HEK293 (cell line): ENCODE results near the gene LRCH4.

Source experiments
- EGR2 ChIP-seq: fragments of 450-650 bp; formaldehyde crosslinking; IDR thresholded peaks from 2 replicates; pipeline ENCODE4 v1.5.1; 2016; ENCODE audit warnings: low read depth, missing biosample characterization, missing genetic modification characterization
- FEZF1 ChIP-seq: fragments of 450-650 bp; formaldehyde crosslinking; IDR thresholded peaks from 2 replicates; pipeline ENCODE4 v1.5.1; 2016; ENCODE audit warnings: missing biosample characterization, missing genetic modification characterization
- GFI1B ChIP-seq: fragments of 450-650 bp; formaldehyde crosslinking; IDR thresholded peaks from 2 replicates; pipeline ENCODE4 v1.5.1; 2016; ENCODE audit warnings: missing biosample characterization, missing genetic modification characterization
- INSM2 ChIP-seq: fragments of 450-650 bp; formaldehyde crosslinking; IDR thresholded peaks from 2 replicates; pipeline ENCODE4 v1.5.1; 2016; ENCODE audit warnings: missing biosample characterization, missing genetic modification characterization
- PATZ1 ChIP-seq: fragments of 450-650 bp; formaldehyde crosslinking; IDR thresholded peaks from 2 replicates; pipeline ENCODE4 v1.5.1; 2016; ENCODE audit warnings: missing biosample characterization, missing genetic modification characterization
- PRDM10 ChIP-seq: fragments of 450-650 bp; formaldehyde crosslinking; IDR thresholded peaks from 2 replicates; pipeline ENCODE4 v1.5.1; 2016; ENCODE audit warnings: missing biosample characterization, missing genetic modification characterization
- SP3 ChIP-seq: fragments of 450-650 bp; formaldehyde crosslinking; IDR thresholded peaks from 2 replicates; pipeline ENCODE4 v1.5.1; 2016; ENCODE audit warnings: missing biosample characterization, missing genetic modification characterization
- SP7 ChIP-seq: fragments of 450-650 bp; formaldehyde crosslinking; IDR thresholded peaks from 2 replicates; pipeline ENCODE4 v1.5.1; 2016; ENCODE audit warnings: missing biosample characterization, missing genetic modification characterization
- YY2 ChIP-seq: fragments of 450-650 bp; formaldehyde crosslinking; IDR thresholded peaks from 2 replicates; pipeline ENCODE4 v1.5.1; 2016; ENCODE audit warnings: missing biosample characterization, missing genetic modification characterization
- ZBTB49 ChIP-seq: fragments of 450-650 bp; formaldehyde crosslinking; IDR thresholded peaks from 2 replicates; pipeline ENCODE4 v1.5.1; 2016; ENCODE audit warnings: missing biosample characterization, missing genetic modification characterization, low read depth
- ZEB2 ChIP-seq: fragments of 450-650 bp; formaldehyde crosslinking; IDR thresholded peaks from 2 replicates; pipeline ENCODE4 v1.5.1; 2016; ENCODE audit warnings: missing biosample characterization, missing genetic modification characterization
- ZNF10 ChIP-seq: fragments of 450-650 bp; formaldehyde crosslinking; IDR thresholded peaks from 2 replicates; pipeline ENCODE4 v1.5.1; 2017; ENCODE audit warnings: missing biosample characterization, missing genetic modification characterization
- ZNF132 ChIP-seq: fragments of 450-650 bp; formaldehyde crosslinking; IDR thresholded peaks from 2 replicates; pipeline ENCODE4 v1.5.1; 2017; ENCODE audit warnings: missing biosample characterization, missing genetic modification characterization, borderline replicate concordance
- ZNF157 ChIP-seq: fragments of 450-650 bp; formaldehyde crosslinking; IDR thresholded peaks from 2 replicates; pipeline ENCODE4 v1.5.1; 2016; ENCODE audit warnings: missing biosample characterization, missing genetic modification characterization
- ZNF211 ChIP-seq: fragments of 450-650 bp; formaldehyde crosslinking; IDR thresholded peaks from 2 replicates; pipeline ENCODE4 v1.5.1; 2016; ENCODE audit warnings: low read depth, missing biosample characterization, missing genetic modification characterization
- ZNF214 ChIP-seq: fragments of 450-650 bp; formaldehyde crosslinking; IDR thresholded peaks from 2 replicates; pipeline ENCODE4 v1.5.1; 2017; ENCODE audit warnings: missing biosample characterization, mild to moderate bottlenecking, missing genetic modification characterization, borderline replicate concordance
- ZNF366 ChIP-seq: fragments of 450-650 bp; formaldehyde crosslinking; conservative IDR thresholded peaks from 2 replicates; pipeline ENCODE4 v1.5.1; 2016; ENCODE audit warnings: missing biosample characterization, missing genetic modification characterization
- ZNF423 ChIP-seq: fragments of 450-650 bp; formaldehyde crosslinking; IDR thresholded peaks from 2 replicates; pipeline ENCODE4 v1.5.1; 2016; ENCODE audit warnings: missing biosample characterization, missing genetic modification characterization
- ZNF558 ChIP-seq: fragments of 450-650 bp; formaldehyde crosslinking; IDR thresholded peaks from 2 replicates; pipeline ENCODE4 v1.5.1; 2016; ENCODE audit warnings: missing biosample characterization, missing genetic modification characterization
- ZNF596 ChIP-seq: fragments of 450-650 bp; IDR thresholded peaks from 2 replicates; pipeline ENCODE4 v1.5.0; 2018; ENCODE audit warnings: missing biosample characterization, mild to moderate bottlenecking, missing genetic modification characterization, moderate library complexity
- ZNF701 ChIP-seq: fragments of 450-650 bp; formaldehyde crosslinking; IDR thresholded peaks from 2 replicates; pipeline ENCODE4 v1.5.1; 2016; ENCODE audit warnings: missing biosample characterization, missing genetic modification characterization
- ZNF747 ChIP-seq: fragments of 450-650 bp; formaldehyde crosslinking; IDR thresholded peaks from 2 replicates; pipeline ENCODE4 v1.5.1; 2016; ENCODE audit warnings: missing biosample characterization, missing genetic modification characterization
- ZNF76 ChIP-seq: fragments of 450-650 bp; formaldehyde crosslinking; IDR thresholded peaks from 2 replicates; pipeline ENCODE4; 2016; ENCODE audit warnings: low read depth, missing biosample characterization, missing genetic modification characterization, borderline replicate concordance
- ZNF792 ChIP-seq: fragments of 450-650 bp; formaldehyde crosslinking; IDR thresholded peaks from 2 replicates; pipeline ENCODE4 v1.5.1; 2016; ENCODE audit warnings: missing biosample characterization, missing genetic modification characterization
- ZXDB ChIP-seq: fragments of 450-650 bp; formaldehyde crosslinking; IDR thresholded peaks from 2 replicates; pipeline ENCODE4 v1.5.1; 2016; ENCODE audit warnings: missing biosample characterization, missing genetic modification characterization
- TF ChIP-seq, protein P1 (sequence below): fragments of 450-650 bp; formaldehyde crosslinking; IDR thresholded peaks from 2 replicates; pipeline ENCODE4 v1.5.1; 2016; ENCODE audit warnings: missing biosample characterization, missing genetic modification characterization

LRCH4 gene

GRCh38 chr7:100602889-100603725 lies 17.2 kb upstream of the LRCH4 start (continued):
- 0 out of 2 replicates have a peak, but pooled peaks have one; percentile 20 for TF ChIP-seq EGR2
- no peak for TF ChIP-seq YY2 (tag by site-specific recombination)
- 0 out of 2 replicates have a peak, but pooled peaks have one; percentile 32 for TF ChIP-seq ZNF10 (tag by site-specific recombination)
- no peak for TF ChIP-seq ZNF423 (tag by site-specific recombination)
- no peak for TF ChIP-seq ZNF747 (tag by site-specific recombination)
- no peak for TF ChIP-seq ZNF214
- TF ChIP-seq ZNF792 (tag by site-specific recombination), result no peak
- TF ChIP-seq SP7 (tag by site-specific recombination), result no peak
- no peak for TF ChIP-seq INSM2 (tag by site-specific recombination)
- TF ChIP-seq ZBTB49 (tag by site-specific recombination), result no peak
- TF ChIP-seq ZXDB (tag by site-specific recombination), result peak; percentile 59
- TF ChIP-seq FEZF1 (tag by site-specific recombination), result no peak
- peak; percentile 97 for TF ChIP-seq PRDM10 (tag by site-specific recombination)
- peak; percentile 42; the same call in 1 of the 2 replicates for TF ChIP-seq SP3 (tag by site-specific recombination)
- TF ChIP-seq ZNF366 (tag by site-specific recombination), result peak; percentile 72
- TF ChIP-seq ZNF132 (tag by site-specific recombination), result no peak
- TF ChIP-seq ZNF76, result peak; percentile 68; the same call in 1 of the 2 replicates
- no peak for TF ChIP-seq ZNF211
- TF ChIP-seq PATZ1 (tag by site-specific recombination), result peak; percentile 66; the same call in 1 of the 2 replicates
- no peak for TF ChIP-seq ZNF157 (tag by site-specific recombination)
- no peak for TF ChIP-seq ZNF701
- TF ChIP-seq, protein P1, sequence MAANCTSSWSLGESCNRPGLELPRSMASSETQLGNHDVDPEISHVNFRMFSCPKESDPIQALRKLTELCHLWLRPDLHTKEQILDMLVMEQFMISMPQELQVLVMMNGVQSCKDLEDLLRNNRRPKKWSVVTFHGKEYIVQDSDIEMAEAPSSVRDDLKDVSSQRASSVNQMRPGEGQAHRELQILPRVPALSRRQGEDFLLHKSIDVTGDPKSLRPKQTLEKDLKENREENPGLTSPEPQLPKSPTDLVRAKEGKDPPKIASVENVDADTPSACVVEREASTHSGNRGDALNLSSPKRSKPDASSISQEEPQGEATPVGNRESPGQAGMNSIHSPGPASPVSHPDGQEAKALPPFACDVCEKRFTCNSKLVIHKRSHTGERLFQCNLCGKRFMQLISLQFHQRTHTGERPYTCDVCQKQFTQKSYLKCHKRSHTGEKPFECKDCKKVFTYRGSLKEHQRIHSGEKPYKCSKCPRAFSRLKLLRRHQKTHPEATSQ (tag by site-specific recombination), result no peak
- TF ChIP-seq ZNF558, result no peak
- no peak for TF ChIP-seq GFI1B (tag by site-specific recombination)
- peak; percentile 57; the same call in 1 of the 2 replicates for TF ChIP-seq ZEB2 (tag by site-specific recombination)
- TF ChIP-seq ZNF596 (tag by site-specific recombination), result 0 out of 2 replicates have a peak, but pooled peaks have one; percentile 7
